PFSK-1 (cell line): Measurements from ENCODE around the gene CD55.

Source experiments
- POLR2AphosphoS5 ChIP-seq: IDR thresholded peaks from 2 replicates; pipeline ENCODE4 v1.6.1; 2012; ENCODE audit warnings: low read depth, mild to moderate bottlenecking, control low read depth, low read length, moderate library complexity
- TF ChIP-seq, protein P1 (sequence below), 2 experiments: IDR thresholded peaks; 2 replicates each; pipeline versions ENCODE4 v1.6.1 to v1.8.0; 2011 to 2012; ENCODE audit warnings: low read depth in 2 of 2, low read length in 2 of 2, control low read depth in 1 of 2, inconsistent platforms in 1 of 2, mild to moderate bottlenecking in 1 of 2, moderate library complexity in 1 of 2; ENCODE audit not compliant: insufficient read depth in 1 of 2

DNA sequence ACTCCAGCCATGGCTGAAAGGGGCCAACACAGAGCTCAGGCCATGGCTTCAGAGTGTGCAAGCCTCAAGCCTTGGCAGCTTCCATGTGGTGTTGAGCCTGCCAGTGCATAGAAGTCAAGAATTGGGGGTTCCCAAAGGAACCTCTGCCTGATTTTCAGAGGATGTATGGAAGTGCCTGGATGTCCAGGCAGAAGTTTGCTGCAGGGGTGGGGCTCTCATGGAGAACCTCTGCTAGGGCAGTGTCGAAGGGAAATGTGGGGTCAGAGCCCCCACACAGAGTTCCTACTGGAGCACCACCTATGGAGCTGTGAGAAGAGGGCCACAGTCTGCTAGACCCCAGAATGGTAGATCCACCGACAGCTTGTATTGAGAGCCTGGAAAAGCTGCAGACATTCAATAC, 29.8 kb upstream of the CD55 start:
- TF ChIP-seq, protein P1, sequence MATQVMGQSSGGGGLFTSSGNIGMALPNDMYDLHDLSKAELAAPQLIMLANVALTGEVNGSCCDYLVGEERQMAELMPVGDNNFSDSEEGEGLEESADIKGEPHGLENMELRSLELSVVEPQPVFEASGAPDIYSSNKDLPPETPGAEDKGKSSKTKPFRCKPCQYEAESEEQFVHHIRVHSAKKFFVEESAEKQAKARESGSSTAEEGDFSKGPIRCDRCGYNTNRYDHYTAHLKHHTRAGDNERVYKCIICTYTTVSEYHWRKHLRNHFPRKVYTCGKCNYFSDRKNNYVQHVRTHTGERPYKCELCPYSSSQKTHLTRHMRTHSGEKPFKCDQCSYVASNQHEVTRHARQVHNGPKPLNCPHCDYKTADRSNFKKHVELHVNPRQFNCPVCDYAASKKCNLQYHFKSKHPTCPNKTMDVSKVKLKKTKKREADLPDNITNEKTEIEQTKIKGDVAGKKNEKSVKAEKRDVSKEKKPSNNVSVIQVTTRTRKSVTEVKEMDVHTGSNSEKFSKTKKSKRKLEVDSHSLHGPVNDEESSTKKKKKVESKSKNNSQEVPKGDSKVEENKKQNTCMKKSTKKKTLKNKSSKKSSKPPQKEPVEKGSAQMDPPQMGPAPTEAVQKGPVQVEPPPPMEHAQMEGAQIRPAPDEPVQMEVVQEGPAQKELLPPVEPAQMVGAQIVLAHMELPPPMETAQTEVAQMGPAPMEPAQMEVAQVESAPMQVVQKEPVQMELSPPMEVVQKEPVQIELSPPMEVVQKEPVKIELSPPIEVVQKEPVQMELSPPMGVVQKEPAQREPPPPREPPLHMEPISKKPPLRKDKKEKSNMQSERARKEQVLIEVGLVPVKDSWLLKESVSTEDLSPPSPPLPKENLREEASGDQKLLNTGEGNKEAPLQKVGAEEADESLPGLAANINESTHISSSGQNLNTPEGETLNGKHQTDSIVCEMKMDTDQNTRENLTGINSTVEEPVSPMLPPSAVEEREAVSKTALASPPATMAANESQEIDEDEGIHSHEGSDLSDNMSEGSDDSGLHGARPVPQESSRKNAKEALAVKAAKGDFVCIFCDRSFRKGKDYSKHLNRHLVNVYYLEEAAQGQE (IDR thresholded peaks at IDR 0.05; ENCODE audit: insufficient read depth in 1 of 2, low read depth in 2 of 2, low read length in 2 of 2) = no peak
- no peak for TF ChIP-seq POLR2AphosphoS5
